ENCODE results near the gene MYBBP1A.

Gene MYBBP1A

GRCh38 chr17:4573115-4573514 lies 17.9 kb upstream of the MYBBP1A start:
- DNase-seq (ENCODE audit: extremely low read depth, insufficient read length), result no peak
- no peaks in the 10 kb centered on the region for H3K36me3 ChIP-seq (ENCODE audit: control insufficient read depth, insufficient read depth, low read length)
- TF ChIP-seq CTCF (IDR thresholded peaks at IDR 0.05; ENCODE audit: insufficient read depth, low read length, poor library complexity, severe bottlenecking), result no peak

GRCh38 chr17:4572131-4572530 lies 16.9 kb upstream of the MYBBP1A start:
- no peaks in the 10 kb centered on the region for H3K36me3 ChIP-seq (ENCODE audit: control insufficient read depth, insufficient read depth, low read length)
- H3K27me3 ChIP-seq (replicated peaks; ENCODE audit: control insufficient read depth, insufficient read depth, low read length), result no peaks in the 10 kb centered on the region
- DNase-seq (ENCODE audit: extremely low read depth, insufficient read length), result no peak
- H3K4me3 ChIP-seq (replicated peaks; ENCODE audit: low read depth, low read length), result no peak overlapping the region
- TF ChIP-seq CTCF (IDR thresholded peaks at IDR 0.05; ENCODE audit: insufficient read depth, low read length, poor library complexity, severe bottlenecking), result no peak

More at GRCh38 chr17:4573115-4573514, 17.9 kb upstream of the MYBBP1A start:
- no peaks in the 10 kb centered on the region for H3K27me3 ChIP-seq (replicated peaks; ENCODE audit: control insufficient read depth, insufficient read depth, low read length)
- H3K4me3 ChIP-seq (replicated peaks; ENCODE audit: low read depth, low read length), result no peak overlapping the region

GRCh38 chr17:4569591-4569990 lies 14.4 kb upstream of the MYBBP1A start:
- Histone ChIP-seq H3K27me3 (replicated peaks; ENCODE audit: control insufficient read depth, insufficient read depth, low read length) (no peaks in the 10 kb centered on the region), H3K36me3 (ENCODE audit: control insufficient read depth, insufficient read depth, low read length) (no peaks in the 10 kb centered on the region), H3K4me3 (replicated peaks; ENCODE audit: low read depth, low read length) (no peak overlapping the region)
- DNase-seq (ENCODE audit: extremely low read depth, insufficient read length), result no peak
- TF ChIP-seq CTCF (IDR thresholded peaks at IDR 0.05; ENCODE audit: insufficient read depth, low read length, poor library complexity, severe bottlenecking), result no peak

- no peak for DNase-seq (ENCODE audit: extremely low read depth, insufficient read length)
- Histone ChIP-seq H3K27me3 (replicated peaks; ENCODE audit: control insufficient read depth, insufficient read depth, low read length) (no peaks in the 10 kb centered on the region), H3K4me3 (replicated peaks; ENCODE audit: low read depth, low read length) (no peak overlapping the region), H3K36me3 (ENCODE audit: control insufficient read depth, insufficient read depth, low read length) (no peaks in the 10 kb centered on the region)
- TF ChIP-seq CTCF (IDR thresholded peaks at IDR 0.05; ENCODE audit: insufficient read depth, low read length, poor library complexity, severe bottlenecking), result peak; percentile 77
These were observed 11.6 kb upstream of the MYBBP1A start for GRCh38 chr17:4566785-4567184.

GRCh38 chr17:4565209-4566141 lies 10.3 kb upstream of the MYBBP1A start:
- Histone ChIP-seq H3K27me3 (replicated peaks; ENCODE audit: control insufficient read depth, insufficient read depth, low read length) (no peaks in the 10 kb centered on the region), H3K36me3 (ENCODE audit: control insufficient read depth, insufficient read depth, low read length) (no peaks in the 10 kb centered on the region), H3K4me3 (replicated peaks; ENCODE audit: low read depth, low read length) (no peak overlapping the region)
- peak; percentile 89 for TF ChIP-seq CTCF (IDR thresholded peaks at IDR 0.05; ENCODE audit: insufficient read depth, low read length, poor library complexity, severe bottlenecking)
- no peak for DNase-seq (ENCODE audit: extremely low read depth, insufficient read length)
